HEK293T (cell line): Measurements from ENCODE around the gene ORC1.
A peak's percentile ranks its signal among the peaks of the same experiment; 100 is the strongest.

Experiments used
- CTCF ChIA-PET: fragments of 350-600 bp; formaldehyde crosslinking; extraction: SDS; loops from one replicate; lab custom pipeline; 2021; ENCODE audit warnings: antibody characterized with exemption, inconsistent platforms; lab: Yijun Ruan, JAX
- POLR2A ChIA-PET: fragments of 350-600 bp; formaldehyde crosslinking; extraction: SDS; loops from one replicate; lab custom pipeline; 2020; ENCODE audit warnings: antibody characterized with exemption, inconsistent platforms; lab: Yijun Ruan, JAX
- DNase-seq: peaks from one replicate; pipeline ENCODE4 v3.0.0; 2012; ENCODE audit warnings: mixed read lengths; ENCODE audit errors: extremely low spot score
- ARNT ChIP-seq: fragments of 450-650 bp; IDR thresholded peaks from 2 replicates; pipeline ENCODE4 v1.6.1; 2017; ENCODE audit warnings: mild to moderate bottlenecking
- BHLHE40 ChIP-seq: fragments of 450-650 bp; IDR thresholded peaks from 2 replicates; pipeline ENCODE4 v1.6.1; 2016; ENCODE audit warnings: mild to moderate bottlenecking, moderate library complexity, borderline replicate concordance
- CTBP1 ChIP-seq: fragments of 450-650 bp; IDR thresholded peaks from 2 replicates; pipeline ENCODE4 v1.6.1; 2016; ENCODE audit warnings: borderline replicate concordance
- ELF4 ChIP-seq: fragments of 450-650 bp; IDR thresholded peaks from 2 replicates; pipeline ENCODE4 v1.6.1; 2017; ENCODE audit warnings: antibody characterized with exemption
- FOXA1 ChIP-seq: fragments of 450-650 bp; IDR thresholded peaks from 2 replicates; pipeline ENCODE4 v1.6.1; 2016; ENCODE audit warnings: mild to moderate bottlenecking
- FOXK2 ChIP-seq: fragments of 450-650 bp; IDR thresholded peaks from 2 replicates; pipeline ENCODE4 v1.6.1; 2016; ENCODE audit warnings: mild to moderate bottlenecking
- FOXM1 ChIP-seq: fragments of 450-650 bp; IDR thresholded peaks from 2 replicates; pipeline ENCODE4 v1.6.1; 2017; ENCODE audit warnings: mild to moderate bottlenecking, borderline replicate concordance
- HDGF ChIP-seq: fragments of 450-650 bp; IDR thresholded peaks from 2 replicates; pipeline ENCODE4 v1.6.1; 2017; ENCODE audit warnings: antibody characterized with exemption, borderline replicate concordance
- L3MBTL2 ChIP-seq: fragments of 450-650 bp; conservative IDR thresholded peaks from 2 replicates; pipeline ENCODE4 v1.6.1; 2016; ENCODE audit warnings: mild to moderate bottlenecking
- LEF1 ChIP-seq: fragments of 450-650 bp; IDR thresholded peaks from 2 replicates; pipeline ENCODE4 v1.6.1; 2017; ENCODE audit warnings: mild to moderate bottlenecking, borderline replicate concordance
- NFRKB ChIP-seq: fragments of 450-650 bp; IDR thresholded peaks from 2 replicates; pipeline ENCODE4 v1.6.1; 2016; ENCODE audit warnings: mild to moderate bottlenecking, moderate library complexity
- SP1 ChIP-seq: fragments of 450-650 bp; IDR thresholded peaks from 2 replicates; pipeline ENCODE4 v1.6.1; 2017
- SUZ12 ChIP-seq: fragments of 450-650 bp; IDR thresholded peaks from 2 replicates; pipeline ENCODE4 v1.6.1; 2016; ENCODE audit warnings: mild to moderate bottlenecking
- TARDBP ChIP-seq: fragments of 450-650 bp; IDR thresholded peaks from 2 replicates; pipeline ENCODE4 v1.6.1; 2016
- ZNF384 ChIP-seq: fragments of 450-650 bp; IDR thresholded peaks from 2 replicates; pipeline ENCODE4 v1.6.1; 2016
- TF ChIP-seq, protein P1 (sequence below): fragments of 450-650 bp; IDR thresholded peaks from 2 replicates; pipeline ENCODE4 v1.6.1; 2016

The ORC1 gene

DNA sequence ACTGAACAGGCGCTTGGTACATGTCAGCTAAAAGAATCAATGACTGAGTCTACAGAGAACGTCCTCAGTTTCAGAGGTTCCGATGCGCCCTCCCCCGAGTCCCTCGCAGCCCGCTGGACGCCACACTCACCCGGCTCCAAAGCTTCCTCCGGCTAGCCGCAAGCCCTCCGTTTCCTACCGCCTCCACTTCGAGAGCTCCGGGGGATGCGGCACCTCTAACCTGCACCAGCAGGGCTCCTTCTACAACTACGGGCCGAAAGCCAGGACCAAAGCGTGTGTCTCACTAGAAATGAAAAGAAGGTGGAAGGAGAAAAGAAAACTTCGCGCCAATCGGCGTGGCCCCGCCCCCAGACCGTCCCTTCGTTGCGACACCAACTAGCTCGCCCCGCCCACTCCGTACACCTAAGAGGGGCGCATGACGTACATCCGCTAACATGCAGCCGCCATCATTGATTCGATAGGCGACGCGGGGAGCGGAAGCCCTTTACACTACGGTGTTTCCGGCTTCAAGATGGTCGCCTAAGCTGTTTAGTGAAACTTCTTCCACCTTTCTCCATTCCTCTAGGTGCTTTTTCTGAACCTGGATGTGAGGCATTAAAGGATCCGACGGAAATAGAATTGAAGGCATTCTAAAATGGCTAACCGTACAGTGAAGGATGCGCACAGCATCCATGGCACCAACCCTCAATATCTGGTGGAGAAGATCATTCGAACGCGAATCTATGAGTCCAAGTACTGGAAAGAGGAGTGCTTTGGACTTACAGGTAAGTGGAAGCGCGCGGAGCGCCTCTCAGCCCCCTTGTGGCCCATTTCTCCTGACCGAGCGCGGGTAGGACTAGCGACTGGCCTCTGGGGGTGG lies at the start of gene ORC1, which contains the start of gene PRPF38A:
Gene ORC1, minus strand, starts transcription at position 308 of the 859 bp plus-strand sequence. CDS start 2,200 bp downstream, outside the sequence.
Gene PRPF38A, plus strand, starts transcription at position 487 of the 859 bp plus-strand sequence. Its CDS starts 148 bp downstream, at position 635.
- ChIA-PET CTCF (interaction anchor here (1.1 kb wide), 1 partner anchor 265 kb away, joined by 3 read pairs; no protein-coding TSS in a partner anchor), POLR2A (interaction anchor here (0.7 to 3.1 kb wide), 24 partner anchors 9 to 543 kb away, joined by 3 to 20 read pairs (median 4); partner anchors contain the start of genes CC2D1B and TUT4)
- 0 out of 2 replicates have a peak, but pooled peaks have one; percentile 23 for TF ChIP-seq SP1
- peak; percentile 54 for TF ChIP-seq ELF4
- peak; percentile 71 for TF ChIP-seq NFRKB
- TF ChIP-seq L3MBTL2, result peak; percentile 45; the same call in 1 of the 2 replicates
- TF ChIP-seq TARDBP, result 0 out of 2 replicates have a peak, but pooled peaks have one; percentile 42
- no peak for TF ChIP-seq ARNT
- TF ChIP-seq SUZ12, result no peak
- DNase-seq, result peak; percentile 97

DNA sequence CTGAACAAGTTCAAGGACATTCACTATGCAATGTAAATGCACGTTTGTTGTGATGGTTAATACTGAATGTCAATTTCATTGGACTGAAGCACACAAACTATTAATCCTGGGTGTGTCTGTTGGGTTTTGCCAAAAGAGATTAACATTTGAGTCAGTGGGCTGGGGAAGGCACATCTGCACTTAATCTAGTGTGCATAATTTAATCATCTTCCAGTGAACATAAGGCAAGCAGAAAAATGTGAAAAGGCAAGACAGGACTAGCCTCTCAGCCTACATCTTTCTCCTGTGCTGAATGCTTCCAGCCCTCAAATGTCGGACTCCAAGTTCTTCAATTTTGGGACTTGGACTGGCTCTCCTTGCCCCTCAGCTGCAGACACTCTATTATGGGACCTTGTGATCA lies 40.2 kb upstream of the ORC1 start:
- CTCF ChIA-PET, result no interaction called here
- TF ChIP-seq LEF1 (no peak), SUZ12 (no peak), NFRKB (no peak), FOXM1 (no peak), ELF4 (no peak)
- DNase-seq, result no peak
- POLR2A ChIA-PET, result no interaction called here

DNA sequence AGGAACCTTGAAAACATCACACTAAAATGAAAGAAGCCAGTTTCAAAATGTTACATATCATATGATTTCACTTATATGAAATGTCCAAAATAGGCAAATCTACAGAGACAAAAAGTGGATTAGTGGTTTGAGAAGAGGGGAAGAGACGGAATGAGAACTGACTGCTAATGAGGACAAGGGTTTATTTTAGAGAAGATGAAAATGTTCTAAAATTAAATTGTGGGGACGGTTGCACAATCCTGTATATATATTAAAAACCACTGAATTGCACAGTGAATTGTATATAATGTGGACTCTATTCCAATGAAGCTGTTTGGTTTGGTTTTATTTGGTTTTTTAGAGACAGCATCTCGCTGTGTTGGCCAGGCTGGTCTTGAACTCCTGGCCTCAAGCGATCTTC lies 35.8 kb upstream of the ORC1 start:
- ChIA-PET CTCF (interaction anchor here (0.7 kb wide), 1 partner anchor 246 kb away, joined by 3 read pairs; no protein-coding TSS in a partner anchor), POLR2A (no interaction called here)
- no peak for DNase-seq
- TF ChIP-seq LEF1 (no peak), ELF4 (no peak), FOXA1 (no peak), TARDBP (no peak)

DNA sequence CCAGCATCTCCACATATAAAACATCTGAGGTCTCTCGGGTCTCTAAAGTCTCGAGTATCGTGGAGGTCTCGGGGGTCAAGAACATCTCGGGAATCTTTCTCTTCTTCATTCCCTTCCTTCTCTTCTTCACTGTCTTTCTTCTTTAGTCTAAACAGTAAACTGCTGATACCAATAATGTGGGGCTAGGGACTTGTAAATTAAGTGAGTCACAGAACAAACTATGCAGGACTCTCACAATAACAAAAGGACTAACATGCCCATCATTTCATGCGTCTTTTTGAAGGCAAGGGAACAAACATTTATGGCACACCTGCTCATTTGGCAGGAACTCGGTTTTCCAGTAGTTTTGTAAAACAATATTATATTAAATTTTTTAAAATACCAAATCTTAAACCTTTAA lies 32.6 kb upstream of the ORC1 start:
- ChIA-PET POLR2A (no interaction called here), CTCF (no interaction called here)
- no peak for TF ChIP-seq SUZ12
- no peak for DNase-seq

DNA sequence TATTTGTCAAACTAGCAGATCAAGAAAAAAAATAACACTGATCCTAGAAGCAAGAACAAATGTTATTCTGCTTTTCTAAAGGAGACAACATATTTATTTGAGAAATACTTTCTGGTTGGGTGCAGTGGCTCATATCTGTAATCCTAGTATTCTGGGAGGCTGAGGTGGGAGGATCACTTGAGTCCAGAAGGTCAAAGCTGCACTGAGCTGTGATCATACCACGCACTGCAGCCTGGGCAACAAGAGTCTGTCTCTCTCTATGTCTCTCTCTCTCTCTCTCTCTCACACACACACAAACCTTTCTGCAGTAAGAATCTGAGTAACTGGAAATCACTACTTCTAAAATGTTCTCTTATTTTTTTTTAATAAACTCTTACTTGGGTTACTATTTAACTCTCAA lies 31.4 kb upstream of the ORC1 start:
- TF ChIP-seq FOXM1, result no peak
- TF ChIP-seq ARNT, result no peak
- no peak for TF ChIP-seq FOXA1
- no peak for TF ChIP-seq FOXK2
- no peak for TF ChIP-seq L3MBTL2
- no peak for TF ChIP-seq BHLHE40
- TF ChIP-seq SP1, result no peak
- no peak for TF ChIP-seq HDGF
- no peak for TF ChIP-seq SUZ12
- TF ChIP-seq TARDBP, result no peak
- TF ChIP-seq ZNF384, result no peak
- no peak for TF ChIP-seq LEF1
- TF ChIP-seq NFRKB, result no peak
- no peak for TF ChIP-seq CTBP1
- TF ChIP-seq, protein P1, sequence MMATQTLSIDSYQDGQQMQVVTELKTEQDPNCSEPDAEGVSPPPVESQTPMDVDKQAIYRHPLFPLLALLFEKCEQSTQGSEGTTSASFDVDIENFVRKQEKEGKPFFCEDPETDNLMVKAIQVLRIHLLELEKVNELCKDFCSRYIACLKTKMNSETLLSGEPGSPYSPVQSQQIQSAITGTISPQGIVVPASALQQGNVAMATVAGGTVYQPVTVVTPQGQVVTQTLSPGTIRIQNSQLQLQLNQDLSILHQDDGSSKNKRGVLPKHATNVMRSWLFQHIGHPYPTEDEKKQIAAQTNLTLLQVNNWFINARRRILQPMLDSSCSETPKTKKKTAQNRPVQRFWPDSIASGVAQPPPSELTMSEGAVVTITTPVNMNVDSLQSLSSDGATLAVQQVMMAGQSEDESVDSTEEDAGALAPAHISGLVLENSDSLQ, result no peak
- no peak for TF ChIP-seq ELF4
- POLR2A ChIA-PET, result no interaction called here
- CTCF ChIA-PET, result interaction anchor here (1.0 kb wide), 1 partner anchor 250 kb away, joined by 3 read pairs; no protein-coding TSS in a partner anchor
- DNase-seq, result no peak

DNA sequence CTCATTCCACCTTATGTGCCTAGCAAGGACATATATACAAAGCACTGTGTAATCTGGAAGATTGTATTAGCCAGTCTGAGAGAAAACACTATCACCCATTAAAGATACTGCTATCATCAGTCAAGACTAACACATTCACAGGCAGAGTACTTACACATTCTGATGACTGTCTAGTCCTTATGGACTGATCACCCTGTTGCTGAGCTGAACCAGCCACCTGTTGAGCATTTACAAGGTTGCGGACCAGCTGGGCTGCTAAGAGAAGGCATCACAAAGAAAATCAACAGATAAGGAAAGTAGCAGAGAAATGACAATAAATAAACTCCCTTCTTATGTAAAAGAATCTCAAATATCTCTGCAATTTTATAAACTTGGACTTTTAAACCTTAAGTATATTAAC lies 31.0 kb upstream of the ORC1 start:
- POLR2A ChIA-PET, result no interaction called here
- TF ChIP-seq ARNT, result no peak
- TF ChIP-seq, protein P1, result no peak
- no peak for TF ChIP-seq SP1
- no peak for TF ChIP-seq ZNF384
- TF ChIP-seq FOXK2, result no peak
- TF ChIP-seq TARDBP, result no peak
- TF ChIP-seq HDGF, result no peak
- TF ChIP-seq BHLHE40, result no peak
- TF ChIP-seq NFRKB, result no peak
- TF ChIP-seq ELF4, result no peak
- TF ChIP-seq L3MBTL2, result no peak
- TF ChIP-seq FOXA1, result no peak
- no peak for TF ChIP-seq FOXM1
- TF ChIP-seq SUZ12, result no peak
- TF ChIP-seq LEF1, result no peak
- no peak for TF ChIP-seq CTBP1
- CTCF ChIA-PET, result interaction anchor here (1.0 kb wide), 1 partner anchor 251 kb away, joined by 3 read pairs; no protein-coding TSS in a partner anchor
- DNase-seq, result no peak

DNA sequence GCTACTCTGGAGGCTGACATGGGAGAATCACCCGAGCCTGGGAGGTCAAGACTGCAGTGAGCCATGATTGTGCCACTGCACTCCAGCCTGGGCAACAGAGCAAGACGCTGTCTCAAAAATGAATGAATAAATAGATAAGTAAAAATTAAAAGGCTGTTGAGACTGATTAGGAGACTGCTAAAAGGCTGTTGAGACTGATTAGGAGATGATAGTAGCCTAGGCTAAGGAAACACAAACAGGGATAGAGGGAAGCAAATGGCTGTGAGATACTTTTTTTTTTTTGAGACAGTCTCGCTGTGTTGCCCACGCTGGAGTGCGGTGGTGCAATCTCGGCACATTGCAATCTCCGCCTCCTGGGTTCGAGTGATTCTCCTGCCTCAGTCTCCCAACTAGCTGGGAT lies 28.6 kb upstream of the ORC1 start:
- ChIA-PET POLR2A (no interaction called here), CTCF (no interaction called here)
- TF ChIP-seq LEF1, result no peak
- no peak for TF ChIP-seq NFRKB
- no peak for TF ChIP-seq SP1
- no peak for TF ChIP-seq FOXA1
- no peak for TF ChIP-seq ZNF384
- no peak for TF ChIP-seq HDGF
- no peak for TF ChIP-seq ARNT
- DNase-seq, result no peak
